Measurements from ENCODE around the gene SAMD4A.

GRCh38 chr14:54621686-54622085, 54.8 kb downstream of the SAMD4A start:
- no peak for TF ChIP-seq CEBPB (IDR thresholded peaks at IDR 0.05; ENCODE audit: low read depth, low read length)
- TF ChIP-seq CTCF (conservative IDR thresholded peaks at IDR 0.05; ENCODE audit: low read depth, low read length) = no peak
- no peak for TF ChIP-seq POLR2A (IDR thresholded peaks at IDR 0.05; ENCODE audit: low read depth, low read length)
- 0 out of 2 replicates have a peak, but pooled peaks have one; percentile 20 for TF ChIP-seq MAZ (IDR thresholded peaks at IDR 0.05; ENCODE audit: borderline replicate concordance, low read depth, low read length)
- TF ChIP-seq SMC3 (IDR thresholded peaks at IDR 0.05; ENCODE audit: low read depth, low read length) = no peak
- TF ChIP-seq RCOR1 (IDR thresholded peaks at IDR 0.05; ENCODE audit: insufficient replicate concordance, low read length) = no peak
- no peak for TF ChIP-seq ELK1 (IDR thresholded peaks at IDR 0.05; ENCODE audit: borderline replicate concordance, low read depth, low read length)
- TF ChIP-seq FOS (IDR thresholded peaks at IDR 0.05; ENCODE audit: low read depth, low read length) = 0 out of 2 replicates have a peak, but pooled peaks have one; percentile 9
